Measurements from ENCODE around the gene ERGIC1.

Gene ERGIC1

GRCh38 chr5:172898218-172898842 is 64.3 kb downstream of the ERGIC1 start:
- Histone ChIP-seq H3K9ac (ENCODE audit: low read depth, low read length) (no peak overlapping the region), H3K4me3 (ENCODE audit: low read depth, low read length) (no peak overlapping the region), H3K4me1 (ENCODE audit: control insufficient read depth, insufficient read depth, low read length) (no peaks in the 10 kb centered on the region), H3K36me3 (ENCODE audit: control insufficient read depth, insufficient read depth, low read length) (peaks cover 21% of the 10 kb centered on the region), H3K9me3 (ENCODE audit: control insufficient read depth, insufficient read depth, low read length) (no peaks in the 10 kb centered on the region), H3K27me3 (ENCODE audit: control insufficient read depth, insufficient read depth, low read length) (no peaks in the 10 kb centered on the region)

GRCh38 chr5:172898843-172899369 is 64.9 kb downstream of the ERGIC1 start:
- no peaks in the 10 kb centered on the region for H3K9me3 ChIP-seq (ENCODE audit: control insufficient read depth, insufficient read depth, low read length)
- no peak overlapping the region for H3K4me3 ChIP-seq (ENCODE audit: low read depth, low read length)
- H3K9ac ChIP-seq (ENCODE audit: low read depth, low read length), result no peak overlapping the region
- H3K4me1 ChIP-seq (ENCODE audit: control insufficient read depth, insufficient read depth, low read length), result no peaks in the 10 kb centered on the region
- H3K36me3 ChIP-seq (ENCODE audit: control insufficient read depth, insufficient read depth, low read length), result peaks cover 21% of the 10 kb centered on the region
- H3K27me3 ChIP-seq (ENCODE audit: control insufficient read depth, insufficient read depth, low read length), result no peaks in the 10 kb centered on the region

GRCh38 chr5:172899436-172899835 is 65.4 kb downstream of the ERGIC1 start:
- Histone ChIP-seq H3K36me3 (ENCODE audit: control insufficient read depth, insufficient read depth, low read length) (peaks cover 21% of the 10 kb centered on the region), H3K4me1 (ENCODE audit: control insufficient read depth, insufficient read depth, low read length) (no peaks in the 10 kb centered on the region), H3K9ac (ENCODE audit: low read depth, low read length) (no peak overlapping the region), H3K9me3 (ENCODE audit: control insufficient read depth, insufficient read depth, low read length) (no peaks in the 10 kb centered on the region), H3K27me3 (ENCODE audit: control insufficient read depth, insufficient read depth, low read length) (no peaks in the 10 kb centered on the region), H3K4me3 (ENCODE audit: low read depth, low read length) (no peak overlapping the region)

GRCh38 chr5:172901012-172901780 is 67.1 kb downstream of the ERGIC1 start:
- peaks cover 3% of the 10 kb centered on the region for H3K4me1 ChIP-seq (ENCODE audit: control insufficient read depth, insufficient read depth, low read length)
- no peaks in the 10 kb centered on the region for H3K9me3 ChIP-seq (ENCODE audit: control insufficient read depth, insufficient read depth, low read length)
- no peak overlapping the region for H3K4me3 ChIP-seq (ENCODE audit: low read depth, low read length)
- peaks cover 25% of the 10 kb centered on the region for H3K36me3 ChIP-seq (ENCODE audit: control insufficient read depth, insufficient read depth, low read length)
- no peaks in the 10 kb centered on the region for H3K27me3 ChIP-seq (ENCODE audit: control insufficient read depth, insufficient read depth, low read length)
- H3K9ac ChIP-seq (ENCODE audit: low read depth, low read length), result no peak overlapping the region

GRCh38 chr5:172901788-172902496 is 67.9 kb downstream of the ERGIC1 start:
- H3K9me3 ChIP-seq (ENCODE audit: control insufficient read depth, insufficient read depth, low read length), result no peaks in the 10 kb centered on the region
- peaks cover 3% of the 10 kb centered on the region for H3K4me1 ChIP-seq (ENCODE audit: control insufficient read depth, insufficient read depth, low read length)
- peaks cover 19% of the 10 kb centered on the region for H3K36me3 ChIP-seq (ENCODE audit: control insufficient read depth, insufficient read depth, low read length)
- no peak overlapping the region for H3K4me3 ChIP-seq (ENCODE audit: low read depth, low read length)
- no peaks in the 10 kb centered on the region for H3K27me3 ChIP-seq (ENCODE audit: control insufficient read depth, insufficient read depth, low read length)
- H3K9ac ChIP-seq (ENCODE audit: low read depth, low read length), result no peak overlapping the region

GRCh38 chr5:172902497-172903472 is 68.7 kb downstream of the ERGIC1 start:
- Histone ChIP-seq H3K9me3 (ENCODE audit: control insufficient read depth, insufficient read depth, low read length) (no peaks in the 10 kb centered on the region), H3K27me3 (ENCODE audit: control insufficient read depth, insufficient read depth, low read length) (no peaks in the 10 kb centered on the region), H3K9ac (ENCODE audit: low read depth, low read length) (no peak overlapping the region), H3K4me3 (ENCODE audit: low read depth, low read length) (no peak overlapping the region), H3K4me1 (ENCODE audit: control insufficient read depth, insufficient read depth, low read length) (peaks cover 3% of the 10 kb centered on the region), H3K36me3 (ENCODE audit: control insufficient read depth, insufficient read depth, low read length) (peaks cover 19% of the 10 kb centered on the region)

GRCh38 chr5:172903790-172904189 is 69.7 kb downstream of the ERGIC1 start:
- Histone ChIP-seq H3K9me3 (ENCODE audit: control insufficient read depth, insufficient read depth, low read length) (no peaks in the 10 kb centered on the region), H3K27me3 (ENCODE audit: control insufficient read depth, insufficient read depth, low read length) (no peaks in the 10 kb centered on the region), H3K4me3 (ENCODE audit: low read depth, low read length) (no peak overlapping the region), H3K4me1 (ENCODE audit: control insufficient read depth, insufficient read depth, low read length) (peaks cover 3% of the 10 kb centered on the region), H3K36me3 (ENCODE audit: control insufficient read depth, insufficient read depth, low read length) (peaks cover 11% of the 10 kb centered on the region), H3K9ac (ENCODE audit: low read depth, low read length) (no peak overlapping the region)

GRCh38 chr5:172904312-172904642 is 70.2 kb downstream of the ERGIC1 start:
- peaks cover 3% of the 10 kb centered on the region for H3K4me1 ChIP-seq (ENCODE audit: control insufficient read depth, insufficient read depth, low read length)
- H3K9ac ChIP-seq (ENCODE audit: low read depth, low read length), result no peak overlapping the region
- no peak overlapping the region for H3K4me3 ChIP-seq (ENCODE audit: low read depth, low read length)

GRCh38 chr5:172904643-172905345 is 70.7 kb downstream of the ERGIC1 start:
- Histone ChIP-seq H3K36me3 (ENCODE audit: control insufficient read depth, insufficient read depth, low read length) (peaks cover 11% of the 10 kb centered on the region), H3K9me3 (ENCODE audit: control insufficient read depth, insufficient read depth, low read length) (no peaks in the 10 kb centered on the region), H3K9ac (ENCODE audit: low read depth, low read length) (no peak overlapping the region), H3K4me1 (ENCODE audit: control insufficient read depth, insufficient read depth, low read length) (peaks cover 3% of the 10 kb centered on the region), H3K4me3 (ENCODE audit: low read depth, low read length) (no peak overlapping the region), H3K27me3 (ENCODE audit: control insufficient read depth, insufficient read depth, low read length) (no peaks in the 10 kb centered on the region)

More at GRCh38 chr5:172904312-172904642, 70.2 kb downstream of the ERGIC1 start:
- Histone ChIP-seq H3K27me3 (ENCODE audit: control insufficient read depth, insufficient read depth, low read length) (no peaks in the 10 kb centered on the region), H3K9me3 (ENCODE audit: control insufficient read depth, insufficient read depth, low read length) (no peaks in the 10 kb centered on the region), H3K36me3 (ENCODE audit: control insufficient read depth, insufficient read depth, low read length) (peaks cover 8% of the 10 kb centered on the region)

GRCh38 chr5:172905346-172906140 is 71.5 kb downstream of the ERGIC1 start:
- Histone ChIP-seq H3K9me3 (ENCODE audit: control insufficient read depth, insufficient read depth, low read length) (no peaks in the 10 kb centered on the region), H3K9ac (ENCODE audit: low read depth, low read length) (no peak overlapping the region), H3K4me3 (ENCODE audit: low read depth, low read length) (no peak overlapping the region), H3K27me3 (ENCODE audit: control insufficient read depth, insufficient read depth, low read length) (no peaks in the 10 kb centered on the region), H3K4me1 (ENCODE audit: control insufficient read depth, insufficient read depth, low read length) (peaks cover 3% of the 10 kb centered on the region), H3K36me3 (ENCODE audit: control insufficient read depth, insufficient read depth, low read length) (peaks cover 11% of the 10 kb centered on the region)

Data from iPS-15b (cell line).